HepG2 (cell line): ENCODE measurements around the gene ALKBH4. TPM values are rescaled to one million over a fixed set of nuclear protein-coding genes. Genes with fewer than 3 reads are reported as not detected.

Source experiments
- ASH2L ChIP-seq: fragments of 300-600, 200-600 bp; sonication (generic); IDR thresholded peaks from 2 replicates; pipeline ENCODE4 v1.7.0; 2017; ENCODE audit warnings: low read depth, mild to moderate bottlenecking, moderate library complexity, mixed read lengths, low read length; ENCODE audit not compliant: insufficient read length
- CCAR2 ChIP-seq: fragments of 200-400 bp; formaldehyde crosslinking; optimal IDR thresholded peaks from 2 replicates; pipeline ENCODE3; 2018; ENCODE audit warnings: low read depth, mild to moderate bottlenecking, low read length, moderate library complexity
- HMGA1 ChIP-seq: sonication (generic); formaldehyde crosslinking; conservative IDR thresholded peaks from 2 replicates; pipeline ENCODE4 v1.4.0; 2020; ENCODE audit warnings: missing genetic modification reagents
- KLF9 ChIP-seq: IDR thresholded peaks from 2 replicates; pipeline ENCODE4 v1.6.1; 2016; ENCODE audit warnings: low read depth
- MAFG ChIP-seq: sonication (generic); formaldehyde crosslinking; IDR thresholded peaks from 2 replicates; pipeline ENCODE4 v1.5.1; 2020; ENCODE audit warnings: mild to moderate bottlenecking, missing genetic modification reagents
- RBM39 ChIP-seq: fragments of 200-400 bp; formaldehyde crosslinking; IDR thresholded peaks from one replicate; pipeline ENCODE4 v1.6.1; 2018; ENCODE audit warnings: antibody characterized with exemption, mild to moderate bottlenecking, low read depth, low read length; ENCODE audit not compliant: poor library complexity, severe bottlenecking
- TEAD3 ChIP-seq: optimal IDR thresholded peaks from 2 replicates; pipeline ENCODE3; 2016; ENCODE audit warnings: borderline replicate concordance
- TOE1 ChIP-seq: sonication (generic); formaldehyde crosslinking; IDR thresholded peaks from 2 replicates; pipeline ENCODE4 v1.4.0; 2020; ENCODE audit warnings: mild to moderate bottlenecking, missing genetic modification reagents
- ZFYVE20 ChIP-seq: sonication (generic); formaldehyde crosslinking; IDR thresholded peaks from 2 replicates; pipeline ENCODE4 v1.8.0; 2023; ENCODE audit warnings: low read depth, mild to moderate bottlenecking, moderate library complexity, missing genetic modification reagents, borderline replicate concordance
- ZNF274 ChIP-seq: sonication (generic); formaldehyde crosslinking; IDR thresholded peaks from 2 replicates; pipeline ENCODE4 v1.5.1; 2020; ENCODE audit warnings: mild to moderate bottlenecking, missing genetic modification reagents
- ZNF431 ChIP-seq: sonication (generic); formaldehyde crosslinking; IDR thresholded peaks from 2 replicates; pipeline ENCODE4 v1.9.0; 2022; ENCODE audit warnings: missing genetic modification reagents, low read depth, mild to moderate bottlenecking, borderline replicate concordance
- ZNF773 ChIP-seq: sonication (generic); formaldehyde crosslinking; IDR thresholded peaks from 2 replicates; pipeline ENCODE4 v1.4.0; 2020; ENCODE audit warnings: missing genetic modification reagents, borderline replicate concordance
- ZNF777 ChIP-seq: sonication (generic); formaldehyde crosslinking; IDR thresholded peaks from 2 replicates; pipeline ENCODE4 v1.4.0; 2020; ENCODE audit warnings: missing genetic modification reagents
- ZNF891 ChIP-seq: sonication (generic); formaldehyde crosslinking; IDR thresholded peaks from 2 replicates; pipeline ENCODE4 v1.5.0; 2020; ENCODE audit warnings: mild to moderate bottlenecking, missing genetic modification reagents
- polyA plus RNA-seq, 8 experiments: library from polyadenylated mRNA; depleted of rRNA in 3 of 8; stranded (reverse) in 7 of 8; unstranded in 1 of 8; fragments of >200 nt; fragmentation: Illumina TruSeq in 4 of 8; extraction: Trizol in 4 of 8; gene quantifications; 2 replicates each; pipeline versions ENCODE4 v1.2.1 to v1.2.3, GENCODE V29; 2011 to 2016; ENCODE audit warnings: low read depth in 4 of 8, missing spikeins in 1 of 8, mixed read lengths in 1 of 8; ENCODE audit not compliant: insufficient read depth in 1 of 8
- total RNA-seq, 5 experiments: library from RNA; depleted of rRNA; stranded (reverse); fragments of >200 nt; fragmentation: Illumina TruSeq; extraction: Trizol; gene quantifications; 2 replicates each; pipeline ENCODE4 v1.2.3, GENCODE V29; 2016; ENCODE audit warnings: low read depth in 1 of 5
- TF ChIP-seq, protein P1 (sequence below): sonication (generic); formaldehyde crosslinking; IDR thresholded peaks from 2 replicates; pipeline ENCODE4 v1.4.0; 2020; ENCODE audit warnings: missing genetic modification reagents
- TF ChIP-seq, protein P2 (sequence below): sonication (generic); formaldehyde crosslinking; conservative IDR thresholded peaks from 2 replicates; pipeline ENCODE4 v1.4.0; 2020; ENCODE audit warnings: missing genetic modification reagents
- TF ChIP-seq, protein P3 (sequence below): sonication (generic); formaldehyde crosslinking; IDR thresholded peaks from 2 replicates; pipeline ENCODE4 v1.5.0; 2020; ENCODE audit warnings: missing genetic modification reagents
- TF ChIP-seq, protein P4 (sequence below): sonication (generic); formaldehyde crosslinking; conservative IDR thresholded peaks from 2 replicates; pipeline ENCODE4 v1.4.0; 2020; ENCODE audit warnings: mild to moderate bottlenecking, missing genetic modification reagents, moderate library complexity

The ALKBH4 gene
- total and polyA plus RNA-seq, 2 of the 13 experiments (the other 11 are each of a cell fraction or from before 2014, with no cell fraction given): 2.6 to 8.8 TPM

DNA sequence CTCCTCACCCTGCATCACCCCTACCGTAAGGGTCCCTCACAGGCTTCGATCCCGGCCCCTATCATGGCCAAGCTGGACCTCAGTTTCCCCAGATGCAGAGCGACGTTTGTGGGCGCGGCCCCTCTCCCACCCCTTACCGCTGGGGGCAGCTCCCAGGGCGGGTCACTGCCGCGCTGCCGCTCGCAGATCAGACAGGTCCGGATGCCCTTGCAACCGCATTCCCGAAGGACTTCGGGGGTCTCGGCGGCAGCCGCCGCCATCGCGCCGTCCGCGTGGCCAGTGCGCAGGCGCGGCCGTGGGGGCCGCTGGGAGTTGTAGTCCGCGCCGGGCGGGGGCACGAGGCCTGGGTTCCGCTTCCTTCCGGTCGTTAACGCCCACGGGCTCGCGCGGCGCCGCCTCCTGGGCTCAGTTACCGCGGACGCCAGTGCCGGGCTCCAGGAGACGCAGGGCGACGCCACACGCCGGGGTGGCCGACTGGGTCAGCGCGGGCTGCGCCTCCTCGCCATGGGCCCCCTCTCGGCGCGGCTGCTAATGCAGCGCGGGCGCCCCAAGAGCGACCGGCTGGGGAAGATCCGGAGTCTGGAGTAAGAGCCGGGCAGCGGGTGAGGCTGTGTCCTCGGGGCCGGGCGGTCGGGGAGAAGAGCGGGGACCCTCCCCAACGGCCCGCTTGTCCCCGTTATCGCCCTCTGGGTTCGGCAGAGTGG is at the start of gene ALKBH4, which contains the start of gene LRWD1 (continued):
- TF ChIP-seq, protein P1, sequence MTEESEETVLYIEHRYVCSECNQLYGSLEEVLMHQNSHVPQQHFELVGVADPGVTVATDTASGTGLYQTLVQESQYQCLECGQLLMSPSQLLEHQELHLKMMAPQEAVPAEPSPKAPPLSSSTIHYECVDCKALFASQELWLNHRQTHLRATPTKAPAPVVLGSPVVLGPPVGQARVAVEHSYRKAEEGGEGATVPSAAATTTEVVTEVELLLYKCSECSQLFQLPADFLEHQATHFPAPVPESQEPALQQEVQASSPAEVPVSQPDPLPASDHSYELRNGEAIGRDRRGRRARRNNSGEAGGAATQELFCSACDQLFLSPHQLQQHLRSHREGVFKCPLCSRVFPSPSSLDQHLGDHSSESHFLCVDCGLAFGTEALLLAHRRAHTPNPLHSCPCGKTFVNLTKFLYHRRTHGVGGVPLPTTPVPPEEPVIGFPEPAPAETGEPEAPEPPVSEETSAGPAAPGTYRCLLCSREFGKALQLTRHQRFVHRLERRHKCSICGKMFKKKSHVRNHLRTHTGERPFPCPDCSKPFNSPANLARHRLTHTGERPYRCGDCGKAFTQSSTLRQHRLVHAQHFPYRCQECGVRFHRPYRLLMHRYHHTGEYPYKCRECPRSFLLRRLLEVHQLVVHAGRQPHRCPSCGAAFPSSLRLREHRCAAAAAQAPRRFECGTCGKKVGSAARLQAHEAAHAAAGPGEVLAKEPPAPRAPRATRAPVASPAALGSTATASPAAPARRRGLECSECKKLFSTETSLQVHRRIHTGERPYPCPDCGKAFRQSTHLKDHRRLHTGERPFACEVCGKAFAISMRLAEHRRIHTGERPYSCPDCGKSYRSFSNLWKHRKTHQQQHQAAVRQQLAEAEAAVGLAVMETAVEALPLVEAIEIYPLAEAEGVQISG: peak; percentile 96
- TF ChIP-seq CCAR2 (no peak), ASH2L (peak; percentile 78), TOE1 (CRISPR knock-in tag) (peak; percentile 52; the same call in 1 of the 2 replicates), ZNF274 (CRISPR knock-in tag) (0 out of 2 replicates have a peak, but pooled peaks have one; percentile 39), ZNF777 (CRISPR knock-in tag) (peak; percentile 95), ZNF773 (CRISPR knock-in tag) (no peak; the same call in 1 of the 2 replicates), ZNF431 (CRISPR knock-in tag) (no peak), KLF9 (no peak), HMGA1 (CRISPR knock-in tag) (no peak), MAFG (CRISPR knock-in tag) (no peak), ZNF891 (peak; percentile 79; the same call in 1 of the 2 replicates), ZFYVE20 (CRISPR knock-in tag) (no peak), RBM39 (no peak), TEAD3 (CRISPR knock-in tag) (no peak)
- TF ChIP-seq, protein P2, sequence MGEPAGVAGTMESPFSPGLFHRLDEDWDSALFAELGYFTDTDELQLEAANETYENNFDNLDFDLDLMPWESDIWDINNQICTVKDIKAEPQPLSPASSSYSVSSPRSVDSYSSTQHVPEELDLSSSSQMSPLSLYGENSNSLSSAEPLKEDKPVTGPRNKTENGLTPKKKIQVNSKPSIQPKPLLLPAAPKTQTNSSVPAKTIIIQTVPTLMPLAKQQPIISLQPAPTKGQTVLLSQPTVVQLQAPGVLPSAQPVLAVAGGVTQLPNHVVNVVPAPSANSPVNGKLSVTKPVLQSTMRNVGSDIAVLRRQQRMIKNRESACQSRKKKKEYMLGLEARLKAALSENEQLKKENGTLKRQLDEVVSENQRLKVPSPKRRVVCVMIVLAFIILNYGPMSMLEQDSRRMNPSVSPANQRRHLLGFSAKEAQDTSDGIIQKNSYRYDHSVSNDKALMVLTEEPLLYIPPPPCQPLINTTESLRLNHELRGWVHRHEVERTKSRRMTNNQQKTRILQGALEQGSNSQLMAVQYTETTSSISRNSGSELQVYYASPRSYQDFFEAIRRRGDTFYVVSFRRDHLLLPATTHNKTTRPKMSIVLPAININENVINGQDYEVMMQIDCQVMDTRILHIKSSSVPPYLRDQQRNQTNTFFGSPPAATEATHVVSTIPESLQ: no peak
- TF ChIP-seq, protein P3, sequence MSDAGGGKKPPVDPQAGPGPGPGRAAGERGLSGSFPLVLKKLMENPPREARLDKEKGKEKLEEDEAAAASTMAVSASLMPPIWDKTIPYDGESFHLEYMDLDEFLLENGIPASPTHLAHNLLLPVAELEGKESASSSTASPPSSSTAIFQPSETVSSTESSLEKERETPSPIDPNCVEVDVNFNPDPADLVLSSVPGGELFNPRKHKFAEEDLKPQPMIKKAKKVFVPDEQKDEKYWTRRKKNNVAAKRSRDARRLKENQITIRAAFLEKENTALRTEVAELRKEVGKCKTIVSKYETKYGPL (CRISPR knock-in tag): no peak
- TF ChIP-seq, protein P4, sequence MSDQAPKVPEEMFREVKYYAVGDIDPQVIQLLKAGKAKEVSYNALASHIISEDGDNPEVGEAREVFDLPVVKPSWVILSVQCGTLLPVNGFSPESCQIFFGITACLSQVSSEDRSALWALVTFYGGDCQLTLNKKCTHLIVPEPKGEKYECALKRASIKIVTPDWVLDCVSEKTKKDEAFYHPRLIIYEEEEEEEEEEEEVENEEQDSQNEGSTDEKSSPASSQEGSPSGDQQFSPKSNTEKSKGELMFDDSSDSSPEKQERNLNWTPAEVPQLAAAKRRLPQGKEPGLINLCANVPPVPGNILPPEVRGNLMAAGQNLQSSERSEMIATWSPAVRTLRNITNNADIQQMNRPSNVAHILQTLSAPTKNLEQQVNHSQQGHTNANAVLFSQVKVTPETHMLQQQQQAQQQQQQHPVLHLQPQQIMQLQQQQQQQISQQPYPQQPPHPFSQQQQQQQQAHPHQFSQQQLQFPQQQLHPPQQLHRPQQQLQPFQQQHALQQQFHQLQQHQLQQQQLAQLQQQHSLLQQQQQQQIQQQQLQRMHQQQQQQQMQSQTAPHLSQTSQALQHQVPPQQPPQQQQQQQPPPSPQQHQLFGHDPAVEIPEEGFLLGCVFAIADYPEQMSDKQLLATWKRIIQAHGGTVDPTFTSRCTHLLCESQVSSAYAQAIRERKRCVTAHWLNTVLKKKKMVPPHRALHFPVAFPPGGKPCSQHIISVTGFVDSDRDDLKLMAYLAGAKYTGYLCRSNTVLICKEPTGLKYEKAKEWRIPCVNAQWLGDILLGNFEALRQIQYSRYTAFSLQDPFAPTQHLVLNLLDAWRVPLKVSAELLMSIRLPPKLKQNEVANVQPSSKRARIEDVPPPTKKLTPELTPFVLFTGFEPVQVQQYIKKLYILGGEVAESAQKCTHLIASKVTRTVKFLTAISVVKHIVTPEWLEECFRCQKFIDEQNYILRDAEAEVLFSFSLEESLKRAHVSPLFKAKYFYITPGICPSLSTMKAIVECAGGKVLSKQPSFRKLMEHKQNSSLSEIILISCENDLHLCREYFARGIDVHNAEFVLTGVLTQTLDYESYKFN: 0 out of 2 replicates have a peak, but pooled peaks have one; percentile 28
